CD8-positive, alpha-beta memory T cell (primary cell): ENCODE data around the gene TBCD. TPM values are rescaled to one million over a fixed set of nuclear protein-coding genes. Genes with fewer than 3 reads are reported as not detected.
A peak's percentile ranks its signal among the peaks of the same experiment; 100 is the strongest.
"Not testable (repeated sequence)": the region's sequence is repeated elsewhere in the genome, so short reads cannot be mapped to it uniquely, and the experiment has no call there.

Experiments used
- CTCF ChIA-PET: fragments of 350-600 bp; sonication (Branson Sonifier 250); formaldehyde crosslinking; loops from one replicate; lab custom pipeline; 2021; ENCODE audit warnings: antibody characterized with exemption; lab: Charles Lee
- POLR2A ChIA-PET: fragments of 350-600 bp; sonication (Branson Sonifier 250); formaldehyde crosslinking; loops from one replicate; lab custom pipeline; 2021; ENCODE audit warnings: antibody characterized with exemption; lab: Charles Lee
- DNase-seq, 5 donors: peaks; one replicate each; pipeline versions ENCODE4 v3.0.0 to v3.0.0-alpha.2; 2020 to 2022; ENCODE audit warnings: mixed read lengths in 1 of 5
- H3K27ac ChIP-seq: one replicate; pipeline ENCODE4 v1.7.0; 2013; ENCODE audit warnings: low read depth, mild to moderate bottlenecking, low read length, moderate library complexity
- H3K27me3 ChIP-seq: 2 replicates; pipeline ENCODE4 v1.7.0; 2013; ENCODE audit warnings: low read length, mild to moderate bottlenecking; ENCODE audit not compliant: insufficient read depth, poor library complexity, severe bottlenecking
- H3K36me3 ChIP-seq: 2 replicates; pipeline ENCODE4 v1.7.0; 2013; ENCODE audit warnings: mild to moderate bottlenecking, low read length, moderate library complexity; ENCODE audit not compliant: insufficient read depth
- H3K4me1 ChIP-seq: 2 replicates; pipeline ENCODE4 v1.7.0; 2013; ENCODE audit warnings: mild to moderate bottlenecking, low read length, moderate library complexity; ENCODE audit not compliant: insufficient read depth
- H3K4me3 ChIP-seq: 2 replicates; pipeline ENCODE4 v1.7.0; 2013; ENCODE audit warnings: mild to moderate bottlenecking, low read length
- H3K9me3 ChIP-seq: 2 replicates; pipeline ENCODE4 v1.7.0; 2013; ENCODE audit warnings: mild to moderate bottlenecking, low read length
- H3K27ac Mint-ChIP-seq, 8 donors: one replicate each; pipeline ENCODE4 v1.8.0; 2020 to 2021; ENCODE audit warnings: mixed read lengths in 8 of 8, mild to moderate bottlenecking in 6 of 8, inconsistent platforms in 3 of 8, moderate library complexity in 3 of 8
- H3K27me3 Mint-ChIP-seq, 2 donors: one replicate each; pipeline ENCODE4 v1.8.0; 2020 to 2021; ENCODE audit warnings: mixed read lengths in 2 of 2, mild to moderate bottlenecking in 1 of 2, moderate library complexity in 1 of 2
- H3K36me3 Mint-ChIP-seq, 3 donors: one replicate each; pipeline ENCODE4 v1.8.0; 2020 to 2021; ENCODE audit warnings: mixed read lengths in 3 of 3, inconsistent platforms in 1 of 3, mild to moderate bottlenecking in 1 of 3
- H3K4me1 Mint-ChIP-seq, 3 donors: one replicate each; pipeline ENCODE4 v1.8.0; 2020 to 2021; ENCODE audit warnings: mixed read lengths in 3 of 3, inconsistent platforms in 1 of 3, mild to moderate bottlenecking in 1 of 3
- H3K4me3 Mint-ChIP-seq, 7 donors: one replicate each; pipeline ENCODE4 v1.8.0; 2020 to 2021; ENCODE audit warnings: mixed read lengths in 7 of 7, mild to moderate bottlenecking in 6 of 7, moderate library complexity in 4 of 7, inconsistent platforms in 2 of 7
- H3K9me3 Mint-ChIP-seq, 5 donors: one replicate each; pipeline ENCODE4 v1.8.0; 2020 to 2022; ENCODE audit warnings: mixed read lengths in 5 of 5, mild to moderate bottlenecking in 3 of 5, moderate library complexity in 2 of 5, inconsistent platforms in 1 of 5
- polyA plus RNA-seq: library from polyadenylated mRNA; unstranded; fragments of 300-500 nt; fragmentation: Illumina TruSeq; gene quantifications from one replicate; pipeline ENCODE4 v1.2.3, GENCODE V29; 2021
- total RNA-seq, 2 experiments: library from RNA; stranded (reverse); gene quantifications; one replicate each; pipeline ENCODE4 v1.2.3, GENCODE V29; 2021

Gene TBCD
- total and polyA plus RNA-seq, 3 experiments from 2014 or later: 79.1 to 130 (median 83.7) TPM

DNA sequence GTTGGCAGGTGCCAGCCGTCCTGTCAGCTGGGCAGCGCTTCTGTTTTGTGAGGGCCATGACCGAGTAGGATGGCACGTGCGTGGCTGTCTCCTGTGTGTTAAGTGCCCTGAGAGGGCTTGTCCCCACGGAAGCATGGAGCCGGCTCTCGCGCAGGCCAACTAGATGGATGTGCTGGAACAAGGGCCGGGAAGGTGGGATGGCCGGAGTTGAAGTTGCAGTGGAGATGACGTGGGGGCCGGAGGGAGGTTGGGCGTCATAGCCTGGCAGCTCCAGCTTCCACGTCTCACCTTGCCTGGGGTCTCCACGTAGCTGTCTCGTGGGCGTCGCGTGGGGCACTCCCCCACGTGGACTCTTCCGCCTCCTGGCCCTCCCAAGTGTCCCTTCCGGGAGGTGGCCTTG is 27.7 kb downstream of the TBCD start:
- Mint-ChIP-seq H3K27me3 (peaks cover 0 to 1% of the 10 kb centered on the region in 2 donors), H3K9me3 (no peaks in the 10 kb centered on the region), H3K36me3 (peaks cover 0 to 26% (median 6%) of the 10 kb centered on the region in 3 donors), H3K4me1 (peaks cover 32 to 42% (median 42%) of the 10 kb centered on the region in 3 donors), H3K27ac (no peak overlapping the region), H3K4me3 (no peak overlapping the region)
- Histone ChIP-seq H3K4me1 (peaks cover 15% of the 10 kb centered on the region), H3K27ac (no peak overlapping the region), H3K4me3 (no peak overlapping the region), H3K27me3 (no peaks in the 10 kb centered on the region), H3K36me3 (peaks cover 13% of the 10 kb centered on the region), H3K9me3 (no peaks in the 10 kb centered on the region)
- ChIA-PET CTCF (interaction anchor here (0.7 to 1.2 kb wide), 2 partner anchors 11 to 26 kb away, joined by 3 read pairs; no protein-coding TSS in a partner anchor), POLR2A (no interaction called here)
- DNase-seq: no peak

DNA sequence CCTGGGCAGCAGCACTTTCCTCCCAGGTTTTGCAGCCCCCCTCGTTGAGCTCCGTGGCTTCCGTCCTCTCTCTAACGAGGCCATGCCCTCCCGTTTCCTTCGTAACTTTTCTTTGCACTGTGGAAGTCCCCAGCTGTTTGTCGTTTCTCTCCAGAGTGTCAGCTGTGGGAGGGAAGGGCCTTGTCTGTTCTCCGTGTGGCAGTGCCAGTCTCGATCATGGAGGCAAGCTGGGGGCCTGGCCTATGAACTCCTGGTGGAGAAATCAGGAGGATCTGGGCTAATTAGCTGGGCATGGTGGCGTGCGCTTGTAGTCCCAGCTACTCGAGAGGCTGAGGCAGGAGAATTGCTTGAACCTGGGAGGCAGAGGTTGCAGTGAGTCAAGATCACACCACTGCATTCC is 28.3 kb downstream of the TBCD start:
- Mint-ChIP-seq H3K36me3 (peaks cover 0 to 28% (median 6%) of the 10 kb centered on the region in 3 donors), H3K27me3 (peaks cover 0 to 1% of the 10 kb centered on the region in 2 donors), H3K9me3 (no peaks in the 10 kb centered on the region), H3K27ac (peak overlapping the region in 1 of 8 donors; percentile 29), H3K4me3 (no peak overlapping the region), H3K4me1 (peaks cover 25 to 36% (median 35%) of the 10 kb centered on the region in 3 donors)
- no peaks in the 10 kb centered on the region for H3K27me3 ChIP-seq
- no peak for DNase-seq
- peaks cover 15% of the 10 kb centered on the region for H3K36me3 ChIP-seq
- no peak overlapping the region for H3K27ac ChIP-seq
- no peak overlapping the region for H3K4me3 ChIP-seq
- H3K4me1 ChIP-seq: peaks cover 9% of the 10 kb centered on the region
- ChIA-PET CTCF (interaction anchor here (0.7 to 2.1 kb wide), 3 partner anchors 12 to 423 kb away, joined by 3 to 6 read pairs (median 3); no protein-coding TSS in a partner anchor), POLR2A (interaction anchor here (0.7 kb wide), 1 partner anchor 197 kb away, joined by 9 read pairs; no protein-coding TSS in a partner anchor)
- no peaks in the 10 kb centered on the region for H3K9me3 ChIP-seq

DNA sequence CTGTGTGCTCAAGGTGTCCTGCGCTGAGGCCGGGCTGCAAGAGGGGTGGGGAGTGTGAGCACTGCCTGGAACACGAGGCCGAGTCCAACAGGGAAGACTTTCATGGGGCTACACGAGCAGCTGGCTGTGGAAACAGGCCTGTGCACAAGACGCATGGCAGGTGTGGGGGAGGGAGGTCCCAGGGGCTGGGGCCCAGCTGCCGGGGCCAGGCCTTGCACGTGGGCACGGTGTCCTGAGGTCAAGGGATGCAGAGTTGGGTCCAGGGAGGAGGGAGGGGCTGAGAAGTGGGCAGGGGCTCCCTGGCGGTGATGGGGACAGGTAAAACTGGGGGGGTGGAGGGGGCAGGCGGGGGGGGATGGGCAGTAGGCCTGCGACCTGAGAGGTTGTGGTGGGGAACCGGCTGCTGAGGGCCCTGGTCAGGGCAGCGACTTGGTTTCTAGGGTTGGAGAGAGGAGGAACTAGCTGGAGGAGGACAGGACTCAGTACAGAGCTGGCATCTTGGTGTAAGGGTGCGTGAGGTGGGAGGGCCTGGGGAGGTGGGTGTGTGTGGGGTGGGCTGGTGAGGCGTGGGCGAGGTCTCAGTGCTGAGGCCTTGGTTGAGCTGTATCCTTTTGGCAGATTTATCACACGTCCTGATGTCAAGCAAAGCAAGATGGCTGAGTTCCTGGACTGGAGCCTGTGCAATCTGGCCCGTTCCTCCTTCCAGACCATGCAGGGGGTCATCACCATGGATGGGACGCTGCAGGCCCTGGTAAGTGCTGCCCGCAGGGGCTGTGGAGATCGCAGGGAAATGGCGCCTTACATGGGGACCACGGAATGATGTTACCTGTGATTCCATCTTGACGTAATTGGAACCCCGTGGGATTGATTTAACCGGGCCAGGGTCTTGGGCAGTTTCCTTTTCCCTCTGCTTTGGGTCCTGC is 29.4 kb downstream of the TBCD start:
- Histone ChIP-seq H3K4me3 (no peak overlapping the region), H3K4me1 (peaks cover 6% of the 10 kb centered on the region), H3K27ac (no peak overlapping the region), H3K36me3 (peaks cover 15% of the 10 kb centered on the region), H3K27me3 (no peaks in the 10 kb centered on the region), H3K9me3 (no peaks in the 10 kb centered on the region)
- ChIA-PET POLR2A (no interaction called here), CTCF (interaction anchor here (0.7 to 2.1 kb wide), 22 partner anchors 9 to 422 kb away, joined by 3 to 15 read pairs (median 4); no protein-coding TSS in a partner anchor)
- H3K9me3 Mint-ChIP-seq: no peaks in the 10 kb centered on the region
- DNase-seq: no peak
- peaks cover 0 to 31% (median 6%) of the 10 kb centered on the region in 3 donors for H3K36me3 Mint-ChIP-seq
- peaks cover 0 to 1% of the 10 kb centered on the region in 2 donors for H3K27me3 Mint-ChIP-seq
- no peak overlapping the region for H3K4me3 Mint-ChIP-seq
- peaks cover 20 to 28% (median 27%) of the 10 kb centered on the region in 3 donors for H3K4me1 Mint-ChIP-seq
- peak overlapping the region in 3 of 8 donors; percentile 28 to 84 (median 79) for H3K27ac Mint-ChIP-seq

DNA sequence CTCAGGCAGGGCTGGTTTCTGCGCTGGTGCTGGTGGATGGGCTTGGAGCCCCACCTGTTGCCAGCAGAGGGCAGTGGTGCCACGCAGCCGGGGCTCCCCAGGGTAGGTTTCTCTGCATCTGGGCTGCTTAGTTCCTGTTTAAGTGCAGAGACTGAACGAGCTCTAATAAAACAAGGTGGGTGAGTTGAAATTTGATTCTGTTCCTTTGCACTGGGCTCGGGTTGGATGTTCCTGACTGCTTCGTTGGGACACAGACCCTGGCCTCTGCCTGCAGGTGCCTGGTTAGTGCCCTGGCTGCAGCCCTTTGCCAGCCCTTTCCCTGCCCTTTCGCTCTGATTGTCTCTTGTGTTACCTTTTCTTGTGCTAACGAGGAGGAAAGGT is 30.0 kb downstream of the TBCD start:
- Mint-ChIP-seq H3K27me3 (peaks cover 0 to 1% of the 10 kb centered on the region in 2 donors), H3K9me3 (no peaks in the 10 kb centered on the region), H3K27ac (peak overlapping the region in 6 of 8 donors; percentile 6 to 84 (median 37)), H3K36me3 (peaks cover 0 to 31% (median 6%) of the 10 kb centered on the region in 3 donors), H3K4me1 (peaks cover 15 to 22% (median 20%) of the 10 kb centered on the region in 3 donors), H3K4me3 (no peak overlapping the region)
- Histone ChIP-seq H3K27me3 (no peaks in the 10 kb centered on the region), H3K4me3 (no peak overlapping the region), H3K4me1 (peaks cover 6% of the 10 kb centered on the region), H3K9me3 (no peaks in the 10 kb centered on the region), H3K36me3 (peaks cover 15% of the 10 kb centered on the region), H3K27ac (no peak overlapping the region)
- peak; percentile 76 to 90 (median 80) for DNase-seq
- ChIA-PET POLR2A (interaction anchor here (0.5 kb wide), 1 partner anchor 82 kb away, joined by 4 read pairs; no protein-coding TSS in a partner anchor), CTCF (interaction anchor here (0.6 to 2.1 kb wide), 26 partner anchors 9 to 422 kb away, joined by 3 to 15 read pairs (median 4); no protein-coding TSS in a partner anchor)

DNA sequence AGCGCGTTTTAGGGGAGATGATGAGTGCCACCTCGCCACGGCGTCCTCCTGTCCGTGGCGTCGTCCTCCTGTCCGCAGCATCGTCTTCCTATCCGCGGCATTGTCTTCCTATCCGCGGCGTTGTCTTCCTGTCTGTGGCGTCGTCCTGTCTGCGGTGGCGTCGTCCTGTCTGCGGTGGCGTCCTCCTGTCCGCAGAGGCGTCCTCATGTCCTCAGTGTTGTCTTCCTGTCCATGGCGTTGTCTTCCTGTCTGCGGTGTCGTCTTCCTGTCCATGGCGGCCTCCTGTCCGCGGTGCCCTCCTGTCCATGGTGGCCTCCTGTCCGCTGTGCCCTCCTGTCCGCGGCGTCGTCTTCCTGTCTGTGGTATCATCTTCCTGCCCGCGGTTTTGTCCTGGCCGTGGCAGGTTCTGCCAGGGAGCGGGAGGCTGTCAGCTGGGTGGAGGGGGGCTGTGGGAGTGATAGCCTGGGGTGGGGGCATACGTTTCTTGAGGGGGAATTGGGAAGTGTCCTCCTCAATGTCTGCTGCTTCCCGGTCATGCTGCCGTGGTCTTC is 30.9 kb downstream of the TBCD start:
- Histone ChIP-seq H3K27ac (no peak overlapping the region), H3K4me1 (peaks cover 6% of the 10 kb centered on the region), H3K27me3 (no peaks in the 10 kb centered on the region), H3K4me3 (no peak overlapping the region), H3K36me3 (peaks cover 15% of the 10 kb centered on the region), H3K9me3 (no peaks in the 10 kb centered on the region)
- DNase-seq: no peak
- Mint-ChIP-seq H3K36me3 (peaks cover 0 to 30% (median 2%) of the 10 kb centered on the region in 3 donors), H3K4me3 (peak overlapping the region in 1 of 7 donors; percentile 62), H3K4me1 (peaks cover 10 to 15% (median 14%) of the 10 kb centered on the region in 3 donors), H3K9me3 (no peaks in the 10 kb centered on the region), H3K27ac (peak overlapping the region in 7 of 8 donors; percentile 43 to 97 (median 73)), H3K27me3 (peaks cover 0 to 1% of the 10 kb centered on the region in 2 donors)
- CTCF ChIA-PET: interaction anchor here (0.7 to 1.9 kb wide), 8 partner anchors 10 to 419 kb away, joined by 3 to 15 read pairs (median 4); no protein-coding TSS in a partner anchor
- POLR2A ChIA-PET: no interaction called here

DNA sequence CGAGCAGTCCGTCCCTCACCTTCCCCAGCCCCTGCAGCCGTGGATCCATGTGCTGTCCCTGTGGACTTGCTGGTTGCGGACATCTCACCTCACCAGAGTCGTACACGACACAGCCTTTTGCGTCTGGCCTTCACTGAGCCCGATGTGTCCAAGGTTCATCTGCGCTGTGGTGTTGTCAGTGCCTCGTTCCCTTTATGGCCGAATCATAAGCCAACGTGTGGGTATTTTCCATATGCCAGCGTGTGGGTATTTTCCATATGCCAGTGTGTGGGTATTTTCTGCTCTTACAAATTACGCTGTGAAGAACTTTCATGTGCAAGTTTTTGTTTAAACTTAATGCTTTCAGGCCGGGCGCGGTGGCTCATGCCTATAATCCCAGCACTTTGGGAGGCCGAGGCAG is 31.6 kb downstream of the TBCD start:
- peaks cover 15% of the 10 kb centered on the region for H3K36me3 ChIP-seq
- H3K27me3 ChIP-seq: no peaks in the 10 kb centered on the region
- POLR2A ChIA-PET: no interaction called here
- CTCF ChIA-PET: no interaction called here
- Mint-ChIP-seq H3K9me3 (no peaks in the 10 kb centered on the region), H3K4me1 (peaks cover 12 to 19% (median 17%) of the 10 kb centered on the region in 3 donors), H3K27ac (peak overlapping the region in 4 of 8 donors; percentile 69 to 97 (median 82)), H3K36me3 (peaks cover 0 to 33% (median 2%) of the 10 kb centered on the region in 3 donors), H3K27me3 (no peaks in the 10 kb centered on the region), H3K4me3 (no peak overlapping the region)
- no peak for DNase-seq
- H3K4me3 ChIP-seq: no peak overlapping the region
- peaks cover 6% of the 10 kb centered on the region for H3K4me1 ChIP-seq
- no peak overlapping the region for H3K27ac ChIP-seq
- no peaks in the 10 kb centered on the region for H3K9me3 ChIP-seq

DNA sequence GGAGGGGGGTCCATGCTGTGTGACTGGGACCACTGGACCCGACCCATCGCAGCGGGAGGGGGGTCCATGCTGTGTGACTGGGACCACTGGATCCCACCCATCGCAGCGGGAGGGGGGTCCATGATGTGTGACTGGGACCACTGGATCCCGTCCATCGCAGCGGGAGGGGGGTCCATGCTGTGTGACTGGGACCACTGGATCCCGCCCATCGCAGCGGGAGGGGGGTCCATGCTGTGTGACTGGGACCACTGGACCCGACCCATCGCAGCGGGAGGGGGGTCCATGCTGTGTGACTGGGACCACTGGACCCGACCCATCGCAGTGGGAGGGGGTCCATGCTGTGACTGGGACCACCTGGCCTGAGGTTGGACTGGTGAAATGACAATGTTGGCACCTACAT is 33.7 kb downstream of the TBCD start:
- H3K27ac Mint-ChIP-seq, H3K4me3 Mint-ChIP-seq, H3K9me3 ChIP-seq, H3K27me3 ChIP-seq, H3K4me1 ChIP-seq, CTCF ChIA-PET, H3K27me3 Mint-ChIP-seq, DNase-seq, H3K27ac ChIP-seq, H3K9me3 Mint-ChIP-seq, H3K4me3 ChIP-seq, POLR2A ChIA-PET: not testable (repeated sequence)
- H3K36me3 ChIP-seq: peaks cover 15% of the 10 kb centered on the region
- H3K4me1 Mint-ChIP-seq: peaks cover 14 to 25% (median 21%) of the 10 kb centered on the region in 3 donors
- H3K36me3 Mint-ChIP-seq: peaks cover 0 to 41% (median 7%) of the 10 kb centered on the region in 3 donors
